ENCODE data around the gene ATP6V1G2. TPM values are rescaled to one million over a fixed set of nuclear protein-coding genes. Genes with fewer than 3 reads are reported as not detected.

The ATP6V1G2 gene
- total and polyA plus RNA-seq, 4 donors, result 0.28 to 1.5 (median 0.52) TPM

DNA sequence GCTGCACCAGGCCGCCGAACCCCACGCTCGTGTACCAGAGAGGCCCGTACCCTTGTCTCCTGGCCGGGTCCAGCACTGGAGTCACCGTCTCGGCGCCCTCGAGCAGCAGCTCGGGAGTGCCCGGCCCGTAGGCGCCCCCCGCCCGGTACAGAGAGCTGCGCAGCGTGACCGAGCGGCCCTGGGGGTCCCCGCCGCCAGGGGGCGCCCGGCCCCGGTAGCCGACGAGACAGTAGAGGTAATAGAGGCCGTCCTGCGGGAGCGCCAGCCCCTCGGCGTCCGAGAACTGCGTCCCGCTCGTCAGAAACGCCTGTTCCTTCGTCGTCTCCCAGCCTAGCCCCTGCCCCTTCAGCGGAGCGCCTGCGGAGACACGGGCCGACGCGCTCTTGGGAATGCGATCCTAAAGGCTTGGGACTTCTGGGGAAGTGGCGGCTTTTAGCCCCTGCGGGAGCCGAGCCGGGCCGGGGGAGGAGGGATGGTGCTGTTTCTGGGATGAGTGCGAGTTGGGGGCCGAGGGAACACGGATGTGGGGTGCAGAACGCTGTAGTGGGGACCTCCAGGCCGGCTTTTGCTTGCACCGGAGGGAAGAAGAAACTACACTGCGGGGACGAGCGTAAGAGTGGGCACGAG is 34.5 kb upstream of the ATP6V1G2 start:
- 0 to 1% methylated on average over 58 to 62 of the region's 62 CpGs for WGBS, 2 donors
- Histone ChIP-seq H3K9me3 (ENCODE audit: control insufficient read depth in 4 of 4, insufficient read depth in 3 of 4, low read length in 3 of 4) (no peaks in the 10 kb centered on the region), H3K9ac (ENCODE audit: insufficient read depth in 1 of 2, low read length in 2 of 2) (peak overlapping the region; percentile 81 to 94), H3K27me3 (ENCODE audit: control insufficient read depth in 3 of 3, insufficient read depth in 3 of 3, low read length in 2 of 3) (peaks cover 0 to 6% (median 0%) of the 10 kb centered on the region in 3 donors), H3K4me3 (peak overlapping the region; percentile 54), H3K27ac (ENCODE audit: low read depth in 1 of 2, low read length in 1 of 2) (peak overlapping the region; percentile 27 to 75), H3K36me3 (ENCODE audit: control insufficient read depth in 4 of 4, insufficient read depth in 4 of 4, low read length in 4 of 4) (no peaks in the 10 kb centered on the region), H3K4me1 (ENCODE audit: control insufficient read depth in 5 of 5, insufficient read depth in 5 of 5, low read length in 5 of 5) (peaks cover 2 to 9% (median 6%) of the 10 kb centered on the region in 5 donors)
- peak; percentile 87 for TF ChIP-seq CTCF (IDR thresholded peaks at IDR 0.05; ENCODE audit: control extremely low read depth, extremely low read depth)
- peak; percentile 92 for ATAC-seq (ENCODE audit: insufficient read depth, low FRiP score)
- peak; percentile 90 to 93 (median 92) for DNase-seq

- Histone ChIP-seq H3K36me3 (ENCODE audit: control insufficient read depth in 4 of 4, insufficient read depth in 4 of 4, low read length in 4 of 4) (no peaks in the 10 kb centered on the region), H3K27ac (ENCODE audit: low read depth in 1 of 2, low read length in 1 of 2) (peak overlapping the region in 1 of 2 donors; percentile 75), H3K27me3 (ENCODE audit: control insufficient read depth in 3 of 3, insufficient read depth in 3 of 3, low read length in 2 of 3) (peaks cover 0 to 6% (median 0%) of the 10 kb centered on the region in 3 donors), H3K4me3 (peak overlapping the region; percentile 54), H3K4me1 (ENCODE audit: control insufficient read depth in 5 of 5, insufficient read depth in 5 of 5, low read length in 5 of 5) (peaks cover 2 to 9% (median 6%) of the 10 kb centered on the region in 5 donors), H3K9ac (ENCODE audit: insufficient read depth in 1 of 2, low read length in 2 of 2) (peak overlapping the region in 1 of 2 donors; percentile 30), H3K9me3 (ENCODE audit: control insufficient read depth in 4 of 4, insufficient read depth in 3 of 4, low read length in 3 of 4) (no peaks in the 10 kb centered on the region)
- DNase-seq (no peak), ATAC-seq (ENCODE audit: insufficient read depth, low FRiP score) (no peak)
- WGBS, 2 donors, result 31 to 35% methylated on average over 11 of the region's 11 CpGs
- no peak for TF ChIP-seq CTCF (IDR thresholded peaks at IDR 0.05; ENCODE audit: control extremely low read depth, extremely low read depth)
Measured at GRCh38 chr6:31580438-31580740, 34.0 kb upstream of the ATP6V1G2 start.

- Histone ChIP-seq H3K4me1 (ENCODE audit: control insufficient read depth in 5 of 5, insufficient read depth in 5 of 5, low read length in 5 of 5) (peaks cover 2 to 9% (median 6%) of the 10 kb centered on the region in 5 donors), H3K27me3 (ENCODE audit: control insufficient read depth in 3 of 3, insufficient read depth in 3 of 3, low read length in 2 of 3) (peaks cover 0 to 6% (median 0%) of the 10 kb centered on the region in 3 donors), H3K4me3 (no peak overlapping the region), H3K9me3 (ENCODE audit: control insufficient read depth in 4 of 4, insufficient read depth in 3 of 4, low read length in 3 of 4) (no peaks in the 10 kb centered on the region), H3K36me3 (ENCODE audit: control insufficient read depth in 4 of 4, insufficient read depth in 4 of 4, low read length in 4 of 4) (no peaks in the 10 kb centered on the region), H3K9ac (ENCODE audit: insufficient read depth in 1 of 2, low read length in 2 of 2) (no peak overlapping the region), H3K27ac (ENCODE audit: low read depth in 1 of 2, low read length in 1 of 2) (no peak overlapping the region)
- no peak for ATAC-seq (ENCODE audit: insufficient read depth, low FRiP score)
- no peak for DNase-seq
- TF ChIP-seq CTCF (IDR thresholded peaks at IDR 0.05; ENCODE audit: control extremely low read depth, extremely low read depth), result no peak
- 88 to 95% methylated on average over 8 of the region's 8 CpGs for WGBS, 2 donors
Measured at GRCh38 chr6:31579546-31580437, 33.4 kb upstream of the ATP6V1G2 start.

Data from lung (tissue), 12 donors.